Ascending aorta (tissue), 2 donors: ENCODE data around the gene STX1B. TPM values are rescaled to one million over a fixed set of nuclear protein-coding genes. Genes with fewer than 3 reads are reported as not detected.

Experiments
- DNase-seq, 2 donors: peaks; one replicate each; pipeline ENCODE4 v3.0.0-alpha.2; 2019; ENCODE audit warnings: low spot score in 2 of 2
- H3K27ac ChIP-seq, 2 donors: fragments of 200-600 bp; sonication (generic); one replicate each; pipeline ENCODE4 v1.5.1; 2016 to 2017; ENCODE audit warnings: mild to moderate bottlenecking in 1 of 2
- H3K27me3 ChIP-seq: fragments of 200-600 bp; sonication (generic); one replicate; pipeline ENCODE4 v1.5.1; 2017
- H3K36me3 ChIP-seq, 2 donors: fragments of 200-600 bp; sonication (generic); one replicate each; pipeline ENCODE4 v1.5.1; 2016
- H3K4me1 ChIP-seq, 2 donors: fragments of 200-600 bp; sonication (generic); one replicate each; pipeline ENCODE4 v1.5.1; 2016 to 2017; ENCODE audit warnings: mild to moderate bottlenecking in 1 of 2
- H3K4me3 ChIP-seq, 2 donors: fragments of 200-600 bp; sonication (generic); one replicate each; pipeline ENCODE4 v1.5.1; 2016 to 2017; ENCODE audit warnings: mild to moderate bottlenecking in 1 of 2
- H3K9me3 ChIP-seq, 2 donors: fragments of 200-600 bp; sonication (generic); one replicate each; pipeline ENCODE4 v1.5.1; 2016
- intact Hi-C: fragments of 100-400 bp; cut with DNase I; formaldehyde crosslinking; loops from one replicate; pipeline ENCODE4 v1.15.1; 2023
- total RNA-seq: library from RNA; depleted of rRNA; stranded (reverse); fragments of >200 nt; gene quantifications from one replicate; pipeline ENCODE4 v1.1.0, GENCODE V29; 2016
- TF ChIP-seq, protein P1 (sequence below), 3 experiments: fragments of 200-600 bp in 2 of 3; fragments of 450-650 bp in 1 of 3; sonication (generic) in 2 of 3; IDR thresholded peaks; one replicate each; pipeline ENCODE4 v1.5.1; 2016 to 2019; ENCODE audit warnings: antibody characterized with exemption in 3 of 3, mild to moderate bottlenecking in 1 of 3, moderate library complexity in 1 of 3

STX1B gene
- total RNA-seq, 1 donor from 2014 or later = 2.0 TPM

DNA sequence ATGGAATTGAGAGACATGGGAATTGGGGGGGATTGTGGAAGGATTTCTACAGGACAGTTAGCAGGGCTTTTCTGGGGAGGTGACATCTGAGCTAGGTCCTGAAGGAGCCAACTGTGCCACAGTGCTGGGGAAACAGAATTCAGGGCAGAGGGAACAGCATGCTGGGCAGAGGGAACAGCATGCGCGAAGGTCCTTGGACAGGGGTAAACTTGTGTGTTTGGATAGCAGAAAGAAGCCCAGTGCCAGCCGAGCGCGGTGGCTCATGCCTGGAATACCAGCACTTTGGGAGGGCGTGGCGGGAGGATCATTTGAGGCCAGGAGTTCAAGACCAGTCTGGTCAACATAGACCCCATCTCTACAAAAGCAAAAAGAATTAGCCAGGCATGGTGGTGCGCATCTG, 3.8 kb downstream of the STX1B start:
- H3K9me3 ChIP-seq = no peaks in the 10 kb centered on the region
- intact Hi-C loops = no loop called here
- TF ChIP-seq, protein P1, sequence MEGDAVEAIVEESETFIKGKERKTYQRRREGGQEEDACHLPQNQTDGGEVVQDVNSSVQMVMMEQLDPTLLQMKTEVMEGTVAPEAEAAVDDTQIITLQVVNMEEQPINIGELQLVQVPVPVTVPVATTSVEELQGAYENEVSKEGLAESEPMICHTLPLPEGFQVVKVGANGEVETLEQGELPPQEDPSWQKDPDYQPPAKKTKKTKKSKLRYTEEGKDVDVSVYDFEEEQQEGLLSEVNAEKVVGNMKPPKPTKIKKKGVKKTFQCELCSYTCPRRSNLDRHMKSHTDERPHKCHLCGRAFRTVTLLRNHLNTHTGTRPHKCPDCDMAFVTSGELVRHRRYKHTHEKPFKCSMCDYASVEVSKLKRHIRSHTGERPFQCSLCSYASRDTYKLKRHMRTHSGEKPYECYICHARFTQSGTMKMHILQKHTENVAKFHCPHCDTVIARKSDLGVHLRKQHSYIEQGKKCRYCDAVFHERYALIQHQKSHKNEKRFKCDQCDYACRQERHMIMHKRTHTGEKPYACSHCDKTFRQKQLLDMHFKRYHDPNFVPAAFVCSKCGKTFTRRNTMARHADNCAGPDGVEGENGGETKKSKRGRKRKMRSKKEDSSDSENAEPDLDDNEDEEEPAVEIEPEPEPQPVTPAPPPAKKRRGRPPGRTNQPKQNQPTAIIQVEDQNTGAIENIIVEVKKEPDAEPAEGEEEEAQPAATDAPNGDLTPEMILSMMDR (IDR thresholded peaks at IDR 0.05) = no peak
- H3K4me1 ChIP-seq = no peaks in the 10 kb centered on the region
- peaks cover 5% of the 10 kb centered on the region for H3K27me3 ChIP-seq
- no peak overlapping the region for H3K4me3 ChIP-seq
- H3K27ac ChIP-seq = no peak overlapping the region
- no peak for DNase-seq
- H3K36me3 ChIP-seq = no peaks in the 10 kb centered on the region

DNA sequence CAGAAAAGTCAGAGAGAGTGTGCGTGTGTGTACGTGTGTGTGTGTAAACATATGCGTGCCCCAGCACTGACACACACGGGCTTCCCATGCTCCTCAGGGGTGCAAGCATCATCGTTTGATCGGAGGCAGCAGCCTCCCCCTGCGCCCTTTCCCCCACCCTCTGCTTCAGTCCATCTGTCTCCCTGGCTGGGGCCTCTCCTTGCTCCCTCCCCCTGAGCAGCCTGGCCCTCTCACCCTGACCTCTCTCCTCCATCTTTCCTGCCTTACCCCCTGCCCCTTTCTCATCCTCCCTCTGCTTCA, 4.4 kb downstream of the STX1B start:
- Histone ChIP-seq H3K4me3 (no peak overlapping the region), H3K4me1 (no peaks in the 10 kb centered on the region), H3K27ac (no peak overlapping the region), H3K9me3 (no peaks in the 10 kb centered on the region), H3K36me3 (no peaks in the 10 kb centered on the region), H3K27me3 (peaks cover 5% of the 10 kb centered on the region)
- TF ChIP-seq, protein P1 (IDR thresholded peaks at IDR 0.05) = no peak
- intact Hi-C loops = no loop called here
- no peak for DNase-seq

DNA sequence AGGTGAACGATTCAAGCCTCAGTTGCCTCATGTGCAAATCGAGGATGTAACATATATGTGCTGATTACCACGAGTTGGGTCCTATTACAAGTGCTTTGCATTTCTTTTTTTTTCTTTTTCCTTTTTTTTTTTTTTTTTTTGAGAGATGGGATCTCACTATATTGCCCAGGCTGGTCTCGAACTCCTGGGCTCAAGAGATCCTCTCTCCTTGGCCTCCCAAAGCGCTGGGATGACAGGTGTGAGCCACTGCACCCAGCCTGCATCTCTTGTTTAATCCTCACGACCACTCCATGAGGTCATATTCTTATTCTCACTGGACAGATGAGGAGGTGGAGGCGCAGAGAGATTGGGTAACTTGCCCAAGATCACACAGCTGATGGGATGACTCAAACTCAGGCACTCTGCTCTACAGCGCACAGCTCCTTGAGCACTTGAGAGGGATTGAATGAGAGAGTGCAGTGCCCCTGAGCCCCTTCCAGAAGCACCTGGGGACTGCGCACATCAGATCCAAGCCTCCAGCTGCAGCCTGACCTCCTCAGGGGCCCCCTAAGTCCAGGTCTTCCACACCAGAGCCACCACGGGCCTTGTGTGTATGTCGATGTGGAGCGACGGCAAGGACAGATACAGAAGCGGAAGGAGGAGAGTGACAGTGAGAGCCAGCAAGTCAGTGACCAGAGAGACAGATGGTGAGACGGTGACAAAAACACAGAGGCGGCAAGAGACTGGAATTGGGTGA, 4.9 kb downstream of the STX1B start:
- Histone ChIP-seq H3K4me3 (no peak overlapping the region), H3K4me1 (no peaks in the 10 kb centered on the region), H3K27me3 (peaks cover 5% of the 10 kb centered on the region), H3K9me3 (no peaks in the 10 kb centered on the region), H3K36me3 (no peaks in the 10 kb centered on the region), H3K27ac (no peak overlapping the region)
- TF ChIP-seq, protein P1 (IDR thresholded peaks at IDR 0.05) = no peak
- DNase-seq = no peak
- intact Hi-C loops = no loop called here

DNA sequence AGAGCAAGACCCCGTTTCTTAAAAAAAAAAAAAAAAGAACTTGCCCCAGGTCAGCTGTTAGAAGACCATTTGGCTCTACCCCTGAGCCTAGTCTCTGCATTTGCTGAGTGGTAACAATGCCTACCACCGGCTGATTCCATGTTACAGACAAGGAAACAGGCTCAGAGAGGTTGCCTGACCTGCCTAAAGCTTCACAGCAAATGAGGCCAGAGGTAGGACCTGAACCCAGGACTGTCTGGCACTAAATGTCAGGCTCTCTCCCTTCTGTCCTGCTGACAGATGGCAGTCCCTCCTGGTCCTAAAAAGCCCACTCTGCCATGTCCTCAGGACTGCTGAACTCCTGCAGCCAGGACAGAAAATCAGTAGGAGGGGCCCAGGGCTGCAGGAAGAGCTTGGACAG, 5.8 kb downstream of the STX1B start:
- DNase-seq = no peak
- intact Hi-C loops = no loop called here

DNA sequence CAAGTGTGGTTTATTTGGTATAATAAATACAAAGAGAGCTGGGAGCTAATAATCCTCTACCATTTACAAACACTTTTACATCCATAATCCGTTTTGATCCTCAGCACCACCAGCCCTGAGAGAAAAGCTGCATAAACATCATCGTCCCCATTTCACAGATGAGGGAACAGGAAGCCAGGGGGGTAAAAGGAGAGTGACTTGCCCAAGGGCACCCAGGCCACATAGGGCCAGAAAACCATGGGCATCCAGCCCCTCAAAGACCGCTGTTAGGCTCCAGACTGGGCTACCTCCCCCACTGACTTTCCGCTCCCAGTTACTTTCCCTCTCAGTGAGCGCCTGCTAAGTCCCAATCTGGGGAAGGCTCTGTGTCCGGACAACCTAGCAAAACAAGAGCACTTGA, 6.7 kb downstream of the STX1B start:
- Histone ChIP-seq H3K36me3 (no peaks in the 10 kb centered on the region), H3K27ac (no peak overlapping the region), H3K4me3 (no peak overlapping the region), H3K27me3 (no peaks in the 10 kb centered on the region), H3K4me1 (peaks cover 0 to 7% of the 10 kb centered on the region in 2 donors), H3K9me3 (no peaks in the 10 kb centered on the region)
- intact Hi-C loops = no loop called here
- no peak for DNase-seq
- TF ChIP-seq, protein P1 (IDR thresholded peaks at IDR 0.05) = no peak

More for the DNA sequence above, 5.8 kb downstream of the STX1B start:
- TF ChIP-seq, protein P1 (IDR thresholded peaks at IDR 0.05) = no peak
- Histone ChIP-seq H3K9me3 (no peaks in the 10 kb centered on the region), H3K4me1 (peaks cover 0 to under 1% of the 10 kb centered on the region in 2 donors), H3K4me3 (no peak overlapping the region), H3K36me3 (no peaks in the 10 kb centered on the region), H3K27ac (no peak overlapping the region), H3K27me3 (no peaks in the 10 kb centered on the region)
